H1 (cell line): ENCODE data around the gene DHCR24. TPM values are rescaled to one million over a fixed set of nuclear protein-coding genes. Genes with fewer than 3 reads are reported as not detected.

Experiments used
- CTCF ChIA-PET: fragments of 300-600 bp; sonication (Branson Sonifier 250); formaldehyde crosslinking; loops from one replicate; lab custom pipeline; 2021; ENCODE audit not compliant: partially characterized antibody; lab: Charles Lee
- POLR2A ChIA-PET: fragments of 300-600 bp; sonication (Branson Sonifier 250); formaldehyde crosslinking; loops from one replicate; lab custom pipeline; 2021; ENCODE audit warnings: inconsistent platforms; ENCODE audit not compliant: partially characterized antibody; lab: Charles Lee
- DNase-seq, 2 experiments: peaks; one replicate each; pipeline versions ENCODE4 v3.0.0 to v3.0.0-alpha.2; 2010 to 2022; ENCODE audit warnings: low spot score in 2 of 2, low read depth in 1 of 2, mixed read lengths in 1 of 2
- FAIRE-seq: peaks from 2 replicates; lab custom pipeline; 2011; peaks lifted over from hg19 to GRCh38; lab: Jason Lieb, UNC
- H2AFZ ChIP-seq: 2 replicates; pipeline ENCODE4 v1.8.1; 2012; ENCODE audit warnings: low read length, inconsistent platforms
- H2AK5ac ChIP-seq: 2 replicates; pipeline ENCODE4 v1.6.1; 2013; ENCODE audit warnings: low read depth, low read length
- H2BK120ac ChIP-seq: replicated peaks from 2 replicates; pipeline ENCODE3; 2013; ENCODE audit warnings: low read depth, low read length, inconsistent platforms
- H2BK12ac ChIP-seq: 2 replicates; pipeline ENCODE4 v1.6.1; 2013; ENCODE audit warnings: low read depth, low read length
- H2BK15ac ChIP-seq: 2 replicates; pipeline ENCODE4 v1.6.1; 2013; ENCODE audit warnings: low read length
- H2BK20ac ChIP-seq: 2 replicates; pipeline ENCODE4 v1.6.1; 2013; ENCODE audit warnings: low read length
- H2BK5ac ChIP-seq: 2 replicates; pipeline ENCODE4 v1.6.1; 2013; ENCODE audit warnings: low read depth, low read length
- H3K14ac ChIP-seq: 2 replicates; pipeline ENCODE4 v1.6.1; 2013; ENCODE audit warnings: inconsistent platforms; ENCODE audit not compliant: insufficient read length
- H3K18ac ChIP-seq: 2 replicates; pipeline ENCODE4 v1.6.1; 2013; ENCODE audit warnings: low read length; ENCODE audit errors: extremely low read depth
- H3K23ac ChIP-seq: 2 replicates; pipeline ENCODE4 v1.6.1; 2013; ENCODE audit warnings: inconsistent platforms; ENCODE audit not compliant: insufficient read length
- H3K23me2 ChIP-seq: 2 replicates; pipeline ENCODE4 v1.6.1; 2013; ENCODE audit warnings: low read depth, low read length
- H3K27ac ChIP-seq: 2 replicates; pipeline ENCODE4 v1.6.1; 2011; ENCODE audit warnings: low read depth, low read length, inconsistent platforms
- H3K27me3 ChIP-seq, 4 experiments: replicated peaks in 1 of 4; 1 replicate in 1 of 4; 2 replicates in 3 of 4; pipeline versions ENCODE4 v1.6.1 to v1.8.1; 2011 to 2013; ENCODE audit warnings: low read length in 3 of 4, mild to moderate bottlenecking in 3 of 4, inconsistent platforms in 2 of 4, mixed read lengths in 2 of 4, moderate library complexity in 1 of 4; ENCODE audit not compliant: control insufficient read depth in 3 of 4, insufficient read depth in 3 of 4; ENCODE audit errors: extremely low read depth in 1 of 4
- H3K36me3 ChIP-seq, 4 experiments: 2 replicates each; pipeline versions ENCODE4 v1.6.1 to v1.8.1; 2011 to 2013; ENCODE audit warnings: mild to moderate bottlenecking in 4 of 4, low read length in 3 of 4, moderate library complexity in 2 of 4, control low read depth in 1 of 4, inconsistent platforms in 1 of 4; ENCODE audit not compliant: insufficient read depth in 4 of 4, control insufficient read depth in 2 of 4
- H3K4ac ChIP-seq: replicated peaks from 2 replicates; pipeline ENCODE3; 2013; ENCODE audit warnings: low read length, low read depth, mixed read lengths, inconsistent platforms; ENCODE audit not compliant: insufficient read length
- H3K4me1 ChIP-seq, 4 experiments: replicated peaks in 1 of 4; 1 replicate in 1 of 4; 2 replicates in 3 of 4; pipeline versions ENCODE4 v1.6.1 to v1.8.1; 2011 to 2013; ENCODE audit warnings: low read length in 3 of 4, inconsistent platforms in 2 of 4, mixed read lengths in 1 of 4; ENCODE audit not compliant: insufficient read depth in 4 of 4, control insufficient read depth in 3 of 4
- H3K4me2 ChIP-seq, 2 experiments: 2 replicates each; pipeline versions ENCODE4 v1.6.1 to v1.8.1; 2011 to 2013; ENCODE audit warnings: low read depth in 2 of 2, low read length in 2 of 2, control low read depth in 1 of 2, inconsistent platforms in 1 of 2, mild to moderate bottlenecking in 1 of 2; ENCODE audit not compliant: insufficient read depth in 1 of 2
- H3K4me3 ChIP-seq, 4 experiments: fragments of 200-600, 300-600 bp in 1 of 4; sonication (generic), shearing (Covaris generic), sonication (Bioruptor Twin) in 1 of 4; 2 replicates each; pipeline versions ENCODE4 v1.5.1 to v1.8.1; 2011 to 2016; ENCODE audit warnings: low read length in 4 of 4, low read depth in 3 of 4, control low read depth in 2 of 4, inconsistent platforms in 2 of 4, mild to moderate bottlenecking in 2 of 4, mixed read lengths in 1 of 4, moderate library complexity in 1 of 4; ENCODE audit not compliant: insufficient read depth in 2 of 4; ENCODE audit errors: extremely low read depth in 1 of 4
- H3K56ac ChIP-seq: replicated peaks from 2 replicates; pipeline ENCODE3; 2013; ENCODE audit warnings: low read depth, mild to moderate bottlenecking, mixed read lengths, low read length, inconsistent platforms; ENCODE audit not compliant: insufficient read length
- H3K79me1 ChIP-seq: 2 replicates; pipeline ENCODE4 v1.6.1; 2013; ENCODE audit warnings: low read depth, low read length, control low read depth
- H3K79me2 ChIP-seq, 2 experiments: 2 replicates each; pipeline versions ENCODE4 v1.6.1 to v1.8.1; 2012 to 2013; ENCODE audit warnings: low read length in 2 of 2, mild to moderate bottlenecking in 2 of 2, inconsistent platforms in 1 of 2; ENCODE audit not compliant: insufficient read depth in 2 of 2, control insufficient read depth in 1 of 2
- H3K9ac ChIP-seq, 4 experiments: replicated peaks in 1 of 4; 1 replicate in 1 of 4; 2 replicates in 3 of 4; pipeline versions ENCODE4 v1.6.1 to v1.8.1; 2011 to 2013; ENCODE audit warnings: low read depth in 3 of 4, low read length in 3 of 4, control low read depth in 2 of 4, mild to moderate bottlenecking in 2 of 4, moderate library complexity in 2 of 4, inconsistent platforms in 1 of 4; ENCODE audit errors: extremely low read depth in 1 of 4
- H3K9me3 ChIP-seq, 2 experiments: 2 replicates each; pipeline versions ENCODE4 v1.6.1 to v1.8.1; 2012 to 2013; ENCODE audit warnings: mild to moderate bottlenecking in 2 of 2, moderate library complexity in 2 of 2, control low read depth in 1 of 2, inconsistent platforms in 1 of 2, low read depth in 1 of 2, low read length in 1 of 2, mixed read lengths in 1 of 2; ENCODE audit not compliant: insufficient read depth in 2 of 2
- H4K20me1 ChIP-seq, 2 experiments: replicated peaks in 1 of 2; 2 replicates each; pipeline versions ENCODE3 to v1.8.1; 2011 to 2013; ENCODE audit warnings: inconsistent platforms in 2 of 2, low read length in 2 of 2, mild to moderate bottlenecking in 1 of 2; ENCODE audit not compliant: insufficient read depth in 2 of 2, control insufficient read depth in 1 of 2
- H4K5ac ChIP-seq: 2 replicates; pipeline ENCODE4 v1.6.1; 2013; ENCODE audit warnings: low read length, low read depth, mixed read lengths, inconsistent platforms; ENCODE audit not compliant: insufficient read length
- H4K8ac ChIP-seq: 2 replicates; pipeline ENCODE4 v1.8.0; 2013; ENCODE audit warnings: mild to moderate bottlenecking, moderate library complexity, low read length, inconsistent platforms; ENCODE audit not compliant: insufficient read depth; ENCODE audit errors: extremely low read depth
- H4K91ac ChIP-seq: replicated peaks from 2 replicates; pipeline ENCODE3; 2013; ENCODE audit warnings: low read length, mixed read lengths, inconsistent platforms; ENCODE audit not compliant: insufficient read length
- CTBP2 ChIP-seq: IDR thresholded peaks from 2 replicates; pipeline ENCODE4 v1.7.0; 2011; ENCODE audit warnings: borderline replicate concordance, mild to moderate bottlenecking, moderate library complexity, mixed read lengths, low read length; ENCODE audit not compliant: insufficient read depth, insufficient read length
- EGR1 ChIP-seq: IDR thresholded peaks from 2 replicates; pipeline ENCODE4 v1.6.1; 2011; ENCODE audit warnings: low read depth, low read length, borderline replicate concordance
- EZH2 ChIP-seq: fragments of 200-600 bp; sonication (generic); IDR thresholded peaks from 2 replicates; pipeline ENCODE4 v1.7.1; 2012; ENCODE audit warnings: low read depth, mild to moderate bottlenecking, moderate library complexity, low read length, inconsistent platforms; ENCODE audit not compliant: severe bottlenecking
- JUN ChIP-seq: IDR thresholded peaks from 2 replicates; pipeline ENCODE4 v1.6.1; 2011; ENCODE audit warnings: low read depth, mild to moderate bottlenecking, improper control_type of control experiment, low read length
- JUND ChIP-seq: IDR thresholded peaks from 2 replicates; pipeline ENCODE4 v1.6.1; 2011; ENCODE audit warnings: mild to moderate bottlenecking, improper control_type of control experiment, low read length
- KDM4A ChIP-seq: IDR thresholded peaks from one replicate; pipeline ENCODE4 v1.7.1; 2012; ENCODE audit warnings: low read depth, mild to moderate bottlenecking, moderate library complexity, low read length, inconsistent platforms; ENCODE audit not compliant: severe bottlenecking
- POLR2AphosphoS5 ChIP-seq: IDR thresholded peaks from 2 replicates; pipeline ENCODE4 v1.6.1; 2011; ENCODE audit warnings: low read depth, low read length
- SP2 ChIP-seq: IDR thresholded peaks from 2 replicates; pipeline ENCODE4 v1.6.1; 2012; ENCODE audit warnings: mild to moderate bottlenecking, low read length, inconsistent platforms
- SRF ChIP-seq: IDR thresholded peaks from 2 replicates; pipeline ENCODE4 v1.6.1; 2011; ENCODE audit warnings: mild to moderate bottlenecking, low read depth, low read length, moderate library complexity
- SUZ12 ChIP-seq: fragments of 200-600 bp; sonication (generic); IDR thresholded peaks from 2 replicates; pipeline ENCODE4 v1.6.1; 2012; ENCODE audit warnings: mild to moderate bottlenecking, inconsistent platforms, low read length, moderate library complexity, mixed read lengths
- TAF1 ChIP-seq: IDR thresholded peaks from 2 replicates; pipeline ENCODE4 v1.6.1; 2011; ENCODE audit warnings: mild to moderate bottlenecking, low read depth, low read length
- TAF7 ChIP-seq: optimal IDR thresholded peaks from 2 replicates; pipeline ENCODE3; 2011; ENCODE audit warnings: low read depth, mild to moderate bottlenecking, inconsistent platforms, low read length, moderate library complexity, borderline replicate concordance
- TBP ChIP-seq: IDR thresholded peaks from 2 replicates; pipeline ENCODE4 v1.6.1; 2011; ENCODE audit warnings: low read depth, low read length, improper control_type of control experiment
- TCF12 ChIP-seq: IDR thresholded peaks from 2 replicates; pipeline ENCODE4 v1.6.1; 2011; ENCODE audit warnings: low read depth, mild to moderate bottlenecking, low read length
- WGBS, 2 experiments: shearing (Covaris generic) in 1 of 2; methylation state at CpG; one replicate each; pipeline versions ENCODE4 v1.1.6 to v1.1.7; 2013 to 2015; ENCODE audit warnings: low lambda C conversion rate in 2 of 2, mixed read lengths in 2 of 2, inconsistent platforms in 1 of 2, low coverage in 1 of 2, missing lambda C conversion rate in 1 of 2; ENCODE audit not compliant: insufficient replicate concordance in 2 of 2, insufficient coverage in 1 of 2, insufficient read length in 1 of 2; ENCODE audit errors: extremely low coverage in 1 of 2, missing lambda C conversion rate in 1 of 2; 5-methylcytosine and 5-hydroxymethylcytosine counted together
- polyA plus RNA-seq, 7 experiments: library from polyadenylated mRNA; depleted of rRNA in 3 of 7; stranded (reverse) in 5 of 7; unstranded in 2 of 7; fragments of >200 nt in 5 of 7; fragments of 200-250 nt in 2 of 7; gene quantifications; 1 replicate in 5 of 7; 2 replicates in 1 of 7; 4 replicates in 1 of 7; pipeline versions ENCODE4 v1.2.1 to v1.2.3, GENCODE V29; 2011 to 2013; ENCODE audit warnings: missing spikeins in 2 of 7, mixed read lengths in 2 of 7
- total RNA-seq: library from RNA; stranded (reverse); fragmentation: NEBNext Ultra II Directional; extraction: Animal tissue kit (Norgen Biotek cat#: 25700); gene quantifications from 2 replicates; pipeline ENCODE4 v1.2.1, GENCODE V29; 2021

The DHCR24 gene
- total and polyA plus RNA-seq, 2 of the 8 experiments (the other 6 are each of a cell fraction or from before 2014, with no cell fraction given): 370 to 419 TPM

DNA sequence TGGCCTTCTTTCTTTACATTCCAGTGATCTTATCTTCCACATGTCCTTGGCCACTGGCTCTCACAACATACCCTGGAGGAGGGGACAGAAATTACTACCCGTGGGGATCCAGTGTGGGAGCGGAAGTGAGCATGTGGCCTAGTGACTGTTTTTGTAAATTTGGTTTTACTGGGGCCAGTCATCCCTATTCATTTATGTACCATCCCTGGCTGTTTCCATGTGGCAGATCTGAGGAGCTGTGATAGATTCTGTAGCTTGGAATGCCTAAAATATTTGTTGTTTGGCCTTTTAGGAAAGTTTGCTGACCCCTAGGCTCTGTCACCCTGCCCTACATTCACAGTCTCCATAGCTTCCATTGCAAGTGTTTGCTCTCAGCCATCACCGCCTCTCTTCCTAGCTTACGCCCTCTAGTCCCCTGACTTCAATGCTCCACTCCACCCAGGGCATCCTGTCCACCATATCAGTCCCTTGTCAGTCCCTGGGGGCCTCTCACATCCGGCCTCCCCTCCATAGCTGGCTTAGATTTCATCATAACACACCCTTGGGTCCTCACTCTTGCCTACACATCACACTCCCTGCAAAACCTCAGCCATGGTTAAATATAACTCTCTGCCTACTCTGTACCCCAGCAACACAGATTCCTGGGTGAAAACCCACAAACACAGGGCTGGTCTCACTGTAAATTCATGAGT, 25.8 kb downstream of the DHCR24 start:
- no peaks in the 10 kb centered on the region for H3K9me3 ChIP-seq
- H3K4me2 ChIP-seq: no peak overlapping the region
- H3K27ac ChIP-seq: no peak overlapping the region
- no peaks in the 10 kb centered on the region for H3K27me3 ChIP-seq
- H3K56ac ChIP-seq: no peak overlapping the region
- no peak overlapping the region for H2BK15ac ChIP-seq
- peaks cover 0 to 4% of the 10 kb centered on the region in 2 experiments; a peak in 1 of 4 replicates for H3K79me2 ChIP-seq
- H3K14ac ChIP-seq: no peak overlapping the region
- H3K23me2 ChIP-seq: no peaks in the 10 kb centered on the region; the same call in 1 of the 2 replicates
- H2AFZ ChIP-seq: no peak overlapping the region
- peaks cover 27 to 91% (median 69%) of the 10 kb centered on the region in 4 experiments for H3K36me3 ChIP-seq
- H3K18ac ChIP-seq: no peak overlapping the region
- no peak overlapping the region for H4K91ac ChIP-seq
- H3K4me1 ChIP-seq: no peaks in the 10 kb centered on the region
- H3K23ac ChIP-seq: no peak overlapping the region
- no peak overlapping the region for H3K4ac ChIP-seq
- DNase-seq: no peak
- no peak overlapping the region for H2AK5ac ChIP-seq
- peaks cover 10% of the 10 kb centered on the region for H3K79me1 ChIP-seq
- H3K4me3 ChIP-seq: no peak overlapping the region
- no peak overlapping the region for H2BK12ac ChIP-seq
- no peak for FAIRE-seq
- CTCF ChIA-PET: interaction anchor here (1.1 to 1.6 kb wide), 2 partner anchors 10 to 135 kb away, joined by 3 to 8 read pairs; no protein-coding TSS in a partner anchor
- H4K5ac ChIP-seq: no peak overlapping the region
- H4K20me1 ChIP-seq: peaks cover 7 to 34% of the 10 kb centered on the region in 2 experiments
- POLR2A ChIA-PET: interaction anchor here (0.9 kb wide), 1 partner anchor 9 kb away, joined by 6 read pairs; no protein-coding TSS in a partner anchor
- WGBS, 2 experiments: 83% methylated on average over 5 of the region's 5 CpGs; no CpG with 5 or more reads in 1 of the 2 experiments
- H2BK120ac ChIP-seq: no peak overlapping the region
- H3K9ac ChIP-seq: no peak overlapping the region
- H4K8ac ChIP-seq: no peak overlapping the region; the same call in 1 of the 2 replicates
- H2BK20ac ChIP-seq: no peak overlapping the region
- no peak overlapping the region for H2BK5ac ChIP-seq
- TF ChIP-seq TAF7 (no peak), SP2 (no peak), SUZ12 (no peak), JUND (no peak), TAF1 (no peak), JUN (no peak), TBP (no peak), TCF12 (no peak), POLR2AphosphoS5 (no peak), SRF (no peak), EZH2 (no peak), EGR1 (no peak), CTBP2 (no peak), KDM4A (no peak)
